Endothelial cell (in vitro differentiated cells): Measurements from ENCODE around the gene TNFAIP2. TPM values are rescaled to one million over a fixed set of nuclear protein-coding genes. Genes with fewer than 3 reads are reported as not detected.

ENCODE experiments used
- DNase-seq: peaks from one replicate; pipeline ENCODE4 v3.0.0; 2021; ENCODE audit warnings: low spot score
- H3K27ac Mint-ChIP-seq: one replicate; pipeline ENCODE4 v1.8.0; 2021; ENCODE audit warnings: mixed read lengths, inconsistent platforms; ENCODE audit not compliant: unreplicated experiment
- H3K27me3 Mint-ChIP-seq: one replicate; pipeline ENCODE4 v1.8.0; 2021; ENCODE audit warnings: mild to moderate bottlenecking, moderate library complexity, mixed read lengths, inconsistent platforms; ENCODE audit not compliant: unreplicated experiment
- H3K36me3 Mint-ChIP-seq: one replicate; pipeline ENCODE4 v1.8.0; 2021; ENCODE audit warnings: mild to moderate bottlenecking, low read depth, mixed read lengths, inconsistent platforms; ENCODE audit not compliant: unreplicated experiment
- H3K4me1 Mint-ChIP-seq: one replicate; pipeline ENCODE4 v1.8.0; 2021; ENCODE audit warnings: mild to moderate bottlenecking, mixed read lengths, inconsistent platforms; ENCODE audit not compliant: unreplicated experiment
- H3K4me3 Mint-ChIP-seq: one replicate; pipeline ENCODE4 v1.8.0; 2021; ENCODE audit warnings: mild to moderate bottlenecking, mixed read lengths, inconsistent platforms; ENCODE audit not compliant: unreplicated experiment
- H3K9me3 Mint-ChIP-seq: one replicate; pipeline ENCODE4 v1.8.0; 2021; ENCODE audit warnings: mixed read lengths, inconsistent platforms; ENCODE audit not compliant: unreplicated experiment
- total RNA-seq: library from RNA; stranded (reverse); fragmentation: NEBNext Ultra II Directional; extraction: Animal tissue kit (Norgen Biotek cat#: 25700); gene quantifications from one replicate; pipeline ENCODE4 v1.2.1, GENCODE V29; 2021; ENCODE audit not compliant: unreplicated experiment
- TF ChIP-seq, protein P1 (sequence below): fragments of 200-600 bp; sonication (generic); IDR thresholded peaks from one replicate; pipeline ENCODE4 v1.5.0; 2021; ENCODE audit warnings: antibody characterized with exemption; ENCODE audit not compliant: unreplicated experiment

The TNFAIP2 gene
- total RNA-seq, 1 donor from 2014 or later, result 163 TPM

GRCh38 chr14:103140316-103141109, 17.3 kb downstream of the TNFAIP2 start:
- Mint-ChIP-seq H3K27ac (no peak overlapping the region), H3K4me1 (peaks cover 9% of the 10 kb centered on the region), H3K27me3 (peaks cover 7% of the 10 kb centered on the region), H3K9me3 (no peaks in the 10 kb centered on the region), H3K4me3 (no peak overlapping the region), H3K36me3 (peaks cover 11% of the 10 kb centered on the region)
- DNase-seq, result no peak
- TF ChIP-seq, protein P1, sequence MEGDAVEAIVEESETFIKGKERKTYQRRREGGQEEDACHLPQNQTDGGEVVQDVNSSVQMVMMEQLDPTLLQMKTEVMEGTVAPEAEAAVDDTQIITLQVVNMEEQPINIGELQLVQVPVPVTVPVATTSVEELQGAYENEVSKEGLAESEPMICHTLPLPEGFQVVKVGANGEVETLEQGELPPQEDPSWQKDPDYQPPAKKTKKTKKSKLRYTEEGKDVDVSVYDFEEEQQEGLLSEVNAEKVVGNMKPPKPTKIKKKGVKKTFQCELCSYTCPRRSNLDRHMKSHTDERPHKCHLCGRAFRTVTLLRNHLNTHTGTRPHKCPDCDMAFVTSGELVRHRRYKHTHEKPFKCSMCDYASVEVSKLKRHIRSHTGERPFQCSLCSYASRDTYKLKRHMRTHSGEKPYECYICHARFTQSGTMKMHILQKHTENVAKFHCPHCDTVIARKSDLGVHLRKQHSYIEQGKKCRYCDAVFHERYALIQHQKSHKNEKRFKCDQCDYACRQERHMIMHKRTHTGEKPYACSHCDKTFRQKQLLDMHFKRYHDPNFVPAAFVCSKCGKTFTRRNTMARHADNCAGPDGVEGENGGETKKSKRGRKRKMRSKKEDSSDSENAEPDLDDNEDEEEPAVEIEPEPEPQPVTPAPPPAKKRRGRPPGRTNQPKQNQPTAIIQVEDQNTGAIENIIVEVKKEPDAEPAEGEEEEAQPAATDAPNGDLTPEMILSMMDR, result no peak

DNA sequence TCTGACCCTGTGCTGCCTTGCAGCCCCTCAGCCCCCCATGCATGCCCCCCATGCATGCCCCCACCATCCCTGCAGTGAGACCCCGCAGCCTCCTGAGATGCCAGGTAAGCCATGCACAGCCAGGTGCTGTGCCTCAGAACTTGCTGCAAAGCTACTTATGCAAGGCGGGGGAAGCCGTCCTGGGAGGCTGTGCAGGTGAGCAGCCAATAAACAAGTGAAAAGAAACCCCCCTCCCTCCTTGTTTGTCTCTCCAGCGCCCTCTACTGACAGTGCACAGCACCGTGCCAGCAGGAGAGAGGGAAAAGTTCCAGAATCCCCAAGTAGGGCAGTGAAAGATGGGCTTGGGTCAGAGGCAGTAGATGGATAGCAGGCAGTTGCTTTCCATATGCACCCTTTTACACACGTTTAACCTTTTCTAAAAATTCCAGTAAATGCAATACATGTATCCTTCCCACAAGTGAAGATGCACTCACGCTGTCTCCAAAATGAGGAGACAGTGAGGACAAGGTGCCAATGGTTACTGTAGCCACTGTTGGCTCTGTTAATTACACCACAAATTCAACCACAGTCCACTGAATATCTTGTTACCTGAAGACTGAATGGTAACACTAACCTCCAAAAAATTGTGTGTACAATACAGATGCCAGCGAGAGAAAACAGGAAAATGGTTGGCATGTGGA, 18.0 kb downstream of the TNFAIP2 start:
- peak overlapping the region; percentile 7 for H3K27ac Mint-ChIP-seq
- TF ChIP-seq, protein P1, result peak; percentile 66
- peaks cover 9% of the 10 kb centered on the region for H3K4me1 Mint-ChIP-seq
- no peak overlapping the region for H3K4me3 Mint-ChIP-seq
- peak; percentile 69 for DNase-seq
- H3K27me3 Mint-ChIP-seq, result peaks cover 7% of the 10 kb centered on the region
- H3K36me3 Mint-ChIP-seq, result peaks cover 10% of the 10 kb centered on the region
- H3K9me3 Mint-ChIP-seq, result no peaks in the 10 kb centered on the region

DNA sequence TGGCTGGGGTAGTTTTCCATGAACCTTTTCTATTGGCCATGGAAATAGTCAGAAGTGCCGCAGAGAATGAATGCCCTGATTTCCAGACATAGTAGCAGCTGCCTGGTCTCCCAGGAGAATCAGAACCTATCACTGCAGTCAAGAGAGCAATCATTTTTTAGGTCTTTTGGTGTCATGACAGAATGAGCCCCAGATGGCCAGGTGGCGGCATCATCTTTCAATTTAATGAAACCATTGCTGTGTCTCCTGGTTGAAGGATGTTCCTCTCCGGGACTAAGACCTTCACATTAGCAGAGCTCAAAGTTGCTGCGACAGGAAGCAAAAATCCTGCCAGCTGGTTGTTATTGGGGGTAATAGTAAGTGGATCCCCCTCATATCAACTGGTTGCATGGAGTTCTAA, 18.8 kb downstream of the TNFAIP2 start:
- TF ChIP-seq, protein P1, result no peak

GRCh38 chr14:103142721-103143302, 19.6 kb downstream of the TNFAIP2 start:
- peaks cover 4% of the 10 kb centered on the region for H3K27me3 Mint-ChIP-seq
- H3K36me3 Mint-ChIP-seq, result no peaks in the 10 kb centered on the region
- DNase-seq, result no peak
- H3K9me3 Mint-ChIP-seq, result no peaks in the 10 kb centered on the region
- peaks cover 9% of the 10 kb centered on the region for H3K4me1 Mint-ChIP-seq
- H3K27ac Mint-ChIP-seq, result no peak overlapping the region
- TF ChIP-seq, protein P1, result no peak
- H3K4me3 Mint-ChIP-seq, result no peak overlapping the region

More for the DNA sequence above, 18.8 kb downstream of the TNFAIP2 start:
- Mint-ChIP-seq H3K36me3 (peaks cover 3% of the 10 kb centered on the region), H3K27ac (no peak overlapping the region), H3K27me3 (peaks cover 7% of the 10 kb centered on the region), H3K4me1 (peaks cover 9% of the 10 kb centered on the region), H3K9me3 (no peaks in the 10 kb centered on the region), H3K4me3 (no peak overlapping the region)
- DNase-seq, result no peak

GRCh38 chr14:103143506-103143905, 20.2 kb downstream of the TNFAIP2 start:
- DNase-seq, result no peak
- no peaks in the 10 kb centered on the region for H3K9me3 Mint-ChIP-seq
- H3K4me3 Mint-ChIP-seq, result no peak overlapping the region
- H3K27ac Mint-ChIP-seq, result no peak overlapping the region
- no peaks in the 10 kb centered on the region for H3K36me3 Mint-ChIP-seq
- H3K27me3 Mint-ChIP-seq, result peaks cover 4% of the 10 kb centered on the region
- peaks cover 9% of the 10 kb centered on the region for H3K4me1 Mint-ChIP-seq
- TF ChIP-seq, protein P1, result no peak
